AG09309 (cell line): ENCODE data around the gene ADARB1.
"Not testable (repeated sequence)": the region's sequence is repeated elsewhere in the genome, so short reads cannot be mapped to it uniquely, and the experiment has no call there.

Source experiments
- DNase-seq: peaks from one replicate; pipeline ENCODE4 v3.0.0-alpha.2; 2010; ENCODE audit warnings: low read depth
- H3K4me3 ChIP-seq: 2 replicates; pipeline ENCODE4 v1.5.1; 2011; ENCODE audit warnings: mild to moderate bottlenecking, low read depth, low read length, moderate library complexity; ENCODE audit not compliant: control insufficient read depth
- CTCF ChIP-seq: IDR thresholded peaks from 2 replicates; pipeline ENCODE4 v1.5.1; 2011; ENCODE audit warnings: mild to moderate bottlenecking, low read depth, low read length, inconsistent platforms; ENCODE audit not compliant: insufficient read depth, control insufficient read depth; ENCODE audit errors: missing control alignments

ADARB1 gene

GRCh38 chr21:45129189-45129923 is 55.0 kb downstream of the ADARB1 start:
- H3K4me3 ChIP-seq: no peak overlapping the region
- no peak for TF ChIP-seq CTCF
- no peak for DNase-seq

- TF ChIP-seq CTCF: no peak
- DNase-seq: no peak
- peak overlapping the region; percentile 31 for H3K4me3 ChIP-seq
Observed at GRCh38 chr21:45130324-45130774, 56.0 kb downstream of the ADARB1 start.

DNA sequence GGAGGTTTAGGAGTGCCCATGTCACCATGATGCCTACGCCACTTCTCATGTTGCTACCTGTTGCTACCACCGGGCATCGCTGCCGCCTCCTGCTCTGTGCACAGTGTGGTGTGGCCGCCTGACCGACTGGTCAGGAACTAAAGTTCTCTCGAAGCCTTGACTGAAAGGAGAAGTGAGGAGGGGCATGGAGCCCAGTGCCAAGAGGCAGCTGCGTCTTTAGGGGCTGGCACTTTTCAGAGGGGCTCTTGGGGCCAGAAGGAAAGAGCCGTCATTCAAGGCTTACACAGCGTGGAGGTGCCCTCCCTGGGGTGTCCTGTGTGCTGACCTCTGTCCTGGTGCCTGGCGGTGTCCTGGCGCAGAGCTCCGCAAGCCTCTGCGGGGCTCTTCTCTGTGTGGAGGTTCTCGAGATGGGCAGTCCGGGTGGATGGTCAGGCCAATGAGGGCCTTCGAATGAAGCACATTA is 57.2 kb downstream of the ADARB1 start:
- DNase-seq: no peak
- TF ChIP-seq CTCF: no peak
- no peak overlapping the region for H3K4me3 ChIP-seq

GRCh38 chr21:45132841-45133573 is 58.6 kb downstream of the ADARB1 start:
- DNase-seq: no peak

DNA sequence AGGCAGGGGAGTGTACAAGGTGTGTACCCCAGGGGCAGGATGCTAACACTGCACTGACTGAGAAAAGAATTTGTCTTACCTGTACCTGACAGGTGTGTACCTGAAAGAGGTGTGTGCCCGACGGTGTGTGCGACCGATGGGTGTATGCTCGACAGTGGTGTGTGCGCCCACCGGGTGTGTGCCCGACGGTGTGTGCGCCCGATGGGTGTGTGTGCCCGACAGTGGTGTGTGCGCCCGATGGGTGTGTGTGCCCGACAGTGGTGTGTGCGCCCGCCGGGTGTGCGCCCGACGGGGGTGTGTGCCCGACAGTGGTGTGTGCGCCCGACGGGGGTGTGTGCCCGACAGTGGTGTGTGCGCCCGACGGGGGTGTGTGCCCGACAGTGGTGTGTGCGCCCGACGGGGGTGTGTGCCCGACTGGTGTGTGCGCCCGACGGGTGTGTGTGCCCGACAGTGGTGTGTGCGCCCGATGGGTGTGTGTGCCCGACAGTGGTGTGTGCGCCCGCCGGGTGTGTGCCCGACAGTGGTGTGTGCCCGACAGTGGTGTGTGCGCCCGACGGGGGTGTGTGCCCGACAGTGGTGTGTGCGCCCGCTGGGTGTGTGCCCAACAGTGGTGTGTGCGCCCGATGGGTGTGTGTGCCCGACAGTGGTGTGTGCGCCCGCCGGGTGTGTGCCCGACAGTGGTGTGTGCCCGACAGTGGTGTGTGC is 59.3 kb downstream of the ADARB1 start:
- H3K4me3 ChIP-seq, DNase-seq: not testable (repeated sequence)

More at GRCh38 chr21:45132841-45133573, 58.6 kb downstream of the ADARB1 start:
- TF ChIP-seq CTCF: no peak
- no peak overlapping the region for H3K4me3 ChIP-seq

DNA sequence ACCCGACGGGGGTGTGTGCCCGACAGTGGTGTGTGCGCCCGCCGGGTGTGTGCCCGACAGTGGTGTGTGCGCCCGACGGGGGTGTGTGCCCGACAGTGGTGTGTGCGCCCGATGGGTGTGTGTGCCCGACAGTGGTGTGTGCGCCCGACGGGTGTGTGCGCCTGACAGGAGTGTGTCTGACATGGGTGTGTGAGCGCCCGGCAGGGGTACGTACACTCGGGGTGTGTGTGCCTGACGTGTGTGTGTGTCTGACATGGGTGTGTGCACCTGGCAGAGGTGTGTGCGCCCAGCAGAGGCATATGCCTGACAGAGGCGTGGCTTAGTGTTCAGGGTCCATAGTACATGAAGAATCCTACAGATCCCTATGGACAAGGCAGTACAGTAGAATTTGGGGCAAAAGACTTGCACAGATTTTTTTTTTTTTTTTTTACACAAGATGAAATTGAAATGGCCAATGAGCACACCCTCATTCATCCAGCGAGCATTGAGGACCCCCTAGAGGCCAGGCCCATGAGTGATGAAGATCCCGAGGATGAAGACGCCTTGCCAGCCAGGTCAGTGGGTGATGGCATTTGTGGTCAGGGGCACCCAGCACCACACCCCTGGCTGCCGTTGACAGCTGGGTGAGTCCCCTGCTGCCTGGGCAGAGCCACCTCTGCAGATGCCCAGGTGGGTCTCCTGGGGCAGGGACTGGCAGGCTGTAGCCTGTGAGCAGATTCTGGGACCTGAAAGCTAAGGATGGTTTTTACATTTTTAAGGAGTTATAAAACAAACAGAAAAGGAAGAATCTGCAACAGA is 60.1 kb downstream of the ADARB1 start:
- no peak overlapping the region for H3K4me3 ChIP-seq
- TF ChIP-seq CTCF: no peak
- DNase-seq: no peak
